GM23338 (cell line): ENCODE data around the gene PROX2.

Experiments used
- CREB1 ChIP-seq: fragments of 250-450 bp; sonication (Bioruptor Pico); IDR thresholded peaks from 2 replicates; pipeline ENCODE4 v1.5.0; 2020; ENCODE audit warnings: low read depth, mild to moderate bottlenecking, moderate library complexity
- CTCF ChIP-seq, 2 experiments: fragments of 200-600 bp in 1 of 2; sonication (generic) in 1 of 2; conservative IDR thresholded peaks; 2 replicates each; pipeline versions ENCODE4 v1.5.1 to v1.6.1; 2016 to 2017; ENCODE audit warnings: antibody characterized with exemption in 2 of 2, low read depth in 2 of 2, mild to moderate bottlenecking in 2 of 2, moderate library complexity in 1 of 2
- EZH2 ChIP-seq: fragments of 200-600 bp; sonication (generic); IDR thresholded peaks from one replicate; pipeline ENCODE4 v1.8.0; 2017; ENCODE audit warnings: antibody characterized with exemption, mild to moderate bottlenecking, low read depth; ENCODE audit not compliant: unreplicated experiment
- EZH2phosphoT487 ChIP-seq: fragments of 200-600 bp; sonication (generic); IDR thresholded peaks from one replicate; pipeline ENCODE4 v1.8.1; 2018; ENCODE audit warnings: antibody characterized with exemption; ENCODE audit not compliant: unreplicated experiment
- JUNB ChIP-seq: IDR thresholded peaks from one replicate; pipeline ENCODE4 v1.6.1; 2016; ENCODE audit warnings: antibody characterized with exemption; ENCODE audit not compliant: unreplicated experiment
- POLR2AphosphoS5 ChIP-seq: IDR thresholded peaks from 2 replicates; pipeline ENCODE4 v1.6.1; 2016; ENCODE audit warnings: antibody characterized with exemption, low read depth
- REST ChIP-seq: IDR thresholded peaks from one replicate; pipeline ENCODE4 v1.6.1; 2018; ENCODE audit warnings: antibody characterized with exemption; ENCODE audit not compliant: unreplicated experiment
- ZNF331 ChIP-seq: fragments of 250-450 bp; sonication (Bioruptor Pico); IDR thresholded peaks from 2 replicates; pipeline ENCODE4 v1.5.0; 2020; ENCODE audit warnings: low read depth, mild to moderate bottlenecking, moderate library complexity

- TF ChIP-seq CTCF (conservative IDR thresholded peaks at IDR 0.05; ENCODE audit: low read depth in 2 of 2) (no peak), EZH2phosphoT487 (no peak), POLR2AphosphoS5 (no peak), JUNB (no peak), REST (no peak), EZH2 (no peak), CREB1 (CRISPR knock-in tag) (no peak), ZNF331 (no peak)
Measured at GRCh38 chr14:74863274-74863673, 12.7 kb downstream of the PROX2 start.
